Nephron (organoid): ENCODE data around the gene MAPKAP1.

ENCODE experiments used
- H3K27ac Mint-ChIP-seq, 3 experiments: 2 replicates each; pipeline ENCODE4 v1.8.0; 2020; ENCODE audit warnings: mixed read lengths in 3 of 3, mild to moderate bottlenecking in 2 of 3, moderate library complexity in 1 of 3
- H3K27me3 Mint-ChIP-seq: 2 replicates; pipeline ENCODE4 v1.8.0; 2021; ENCODE audit warnings: low read depth, mild to moderate bottlenecking, moderate library complexity, mixed read lengths
- H3K36me3 Mint-ChIP-seq: 2 replicates; pipeline ENCODE4 v1.8.0; 2020; ENCODE audit warnings: low read depth, mixed read lengths
- H3K4me1 Mint-ChIP-seq: 2 replicates; pipeline ENCODE4 v1.8.0; 2020; ENCODE audit warnings: mixed read lengths
- H3K4me3 Mint-ChIP-seq, 3 experiments: 2 replicates each; pipeline ENCODE4 v1.8.0; 2020; ENCODE audit warnings: mild to moderate bottlenecking in 3 of 3, mixed read lengths in 3 of 3, moderate library complexity in 2 of 3
- H3K9me3 Mint-ChIP-seq: 2 replicates; pipeline ENCODE4 v1.8.0; 2020; ENCODE audit warnings: mixed read lengths
- CTCF ChIP-seq, 3 experiments: fragments of 200-600 bp; sonication (generic); IDR thresholded peaks; one replicate each; pipeline ENCODE4 v1.5.0; 2021; ENCODE audit warnings: antibody characterized with exemption in 3 of 3; ENCODE audit not compliant: unreplicated experiment in 3 of 3

Gene MAPKAP1

GRCh38 chr9:125475385-125475784, 231.6 kb downstream of the MAPKAP1 start:
- Mint-ChIP-seq H3K4me3 (no peak overlapping the region), H3K9me3 (no peaks in the 10 kb centered on the region), H3K36me3 (peaks cover 31% of the 10 kb centered on the region), H3K4me1 (peaks cover 54% of the 10 kb centered on the region), H3K27me3 (peaks cover 4% of the 10 kb centered on the region), H3K27ac (peak overlapping the region; percentile 4 to 79 (median 43))
- no peak for TF ChIP-seq CTCF (IDR thresholded peaks at IDR 0.05; ENCODE audit: unreplicated experiment in 3 of 3)

- Mint-ChIP-seq H3K9me3 (no peaks in the 10 kb centered on the region), H3K36me3 (peaks cover 19% of the 10 kb centered on the region)
Observed at GRCh38 chr9:125472926-125473701, 233.9 kb downstream of the MAPKAP1 start.

GRCh38 chr9:125472562-125472925, 234.5 kb downstream of the MAPKAP1 start:
- no peaks in the 10 kb centered on the region for H3K9me3 Mint-ChIP-seq
- peaks cover 66% of the 10 kb centered on the region for H3K4me1 Mint-ChIP-seq
- H3K27ac Mint-ChIP-seq: peak overlapping the region; percentile 79 to 96 (median 90)

More at GRCh38 chr9:125472926-125473701, 233.9 kb downstream of the MAPKAP1 start:
- Mint-ChIP-seq H3K27ac (peak overlapping the region; percentile 79 to 96 (median 90)), H3K27me3 (peaks cover 4% of the 10 kb centered on the region), H3K4me1 (peaks cover 66% of the 10 kb centered on the region), H3K4me3 (peak overlapping the region in 2 of 3 experiments; percentile 8 to 39)
- no peak for TF ChIP-seq CTCF (IDR thresholded peaks at IDR 0.05; ENCODE audit: unreplicated experiment in 3 of 3)

GRCh38 chr9:125470767-125471580, 236.0 kb downstream of the MAPKAP1 start:
- no peaks in the 10 kb centered on the region for H3K9me3 Mint-ChIP-seq
- H3K4me1 Mint-ChIP-seq: peaks cover 66% of the 10 kb centered on the region
- H3K27me3 Mint-ChIP-seq: peaks cover 12% of the 10 kb centered on the region
- H3K4me3 Mint-ChIP-seq: no peak overlapping the region
- TF ChIP-seq CTCF (IDR thresholded peaks at IDR 0.05; ENCODE audit: unreplicated experiment in 3 of 3): no peak
- peaks cover 3% of the 10 kb centered on the region for H3K36me3 Mint-ChIP-seq
- peak overlapping the region; percentile 71 to 90 (median 79) for H3K27ac Mint-ChIP-seq

More at GRCh38 chr9:125472562-125472925, 234.5 kb downstream of the MAPKAP1 start:
- Mint-ChIP-seq H3K4me3 (no peak overlapping the region), H3K36me3 (peaks cover 13% of the 10 kb centered on the region), H3K27me3 (peaks cover 7% of the 10 kb centered on the region)
- no peak for TF ChIP-seq CTCF (IDR thresholded peaks at IDR 0.05; ENCODE audit: unreplicated experiment in 3 of 3)

- no peak for TF ChIP-seq CTCF (IDR thresholded peaks at IDR 0.05; ENCODE audit: unreplicated experiment in 3 of 3)
- no peak overlapping the region for H3K4me3 Mint-ChIP-seq
Observed at GRCh38 chr9:125470189-125470588, 236.8 kb downstream of the MAPKAP1 start.

More at GRCh38 chr9:125470189-125470588, 236.8 kb downstream of the MAPKAP1 start:
- Mint-ChIP-seq H3K36me3 (no peaks in the 10 kb centered on the region), H3K9me3 (no peaks in the 10 kb centered on the region), H3K27ac (peak overlapping the region; percentile 11 to 79 (median 67)), H3K27me3 (peaks cover 12% of the 10 kb centered on the region), H3K4me1 (peaks cover 66% of the 10 kb centered on the region)
